B cell (primary cell): ENCODE data around the gene CEBPZOS. TPM values are rescaled to one million over a fixed set of nuclear protein-coding genes. Genes with fewer than 3 reads are reported as not detected.

ENCODE experiments used
- ATAC-seq: fragments of 200-7000 bp; cut with Tn5 transposase; one replicate; pipeline ENCODE4 v1.10.0; 2021; ENCODE audit warnings: low read depth, mild to moderate bottlenecking, moderate number of reproducible peaks, moderate library complexity
- CTCF ChIA-PET: fragments of 350-600 bp; sonication (Branson Sonifier 250); formaldehyde crosslinking; loops from one replicate; lab custom pipeline; 2021; ENCODE audit warnings: antibody characterized with exemption, inconsistent platforms; lab: Charles Lee
- POLR2A ChIA-PET: fragments of 350-600 bp; sonication (Branson Sonifier 250); formaldehyde crosslinking; loops from one replicate; lab custom pipeline; 2021; ENCODE audit warnings: antibody characterized with exemption; lab: Charles Lee
- DNase-seq: peaks from one replicate; pipeline ENCODE4 v3.0.0; 2013
- H2AFZ ChIP-seq: 2 replicates; pipeline ENCODE4 v1.6.1; 2012; ENCODE audit warnings: mild to moderate bottlenecking, low read depth, low read length; ENCODE audit not compliant: insufficient read depth, poor library complexity, severe bottlenecking
- H3K27ac ChIP-seq, 2 donors: 1 replicate in 1 of 2; 2 replicates in 1 of 2; pipeline ENCODE4 v1.5.1; 2012 to 2013; ENCODE audit warnings: low read length in 2 of 2, mild to moderate bottlenecking in 2 of 2, moderate library complexity in 1 of 2
- H3K27me3 ChIP-seq, 4 experiments: fragments of 200-600 bp in 1 of 4; sonication (generic) in 1 of 4; replicated peaks in 1 of 4; 1 replicate in 2 of 4; 2 replicates in 2 of 4; pipeline versions ENCODE4 v1.6.1 to v1.7.0; 2013 to 2016; ENCODE audit warnings: low read length in 3 of 4, mild to moderate bottlenecking in 2 of 4, mixed read lengths in 1 of 4, moderate library complexity in 1 of 4; ENCODE audit not compliant: insufficient read depth in 4 of 4, control insufficient read depth in 3 of 4; ENCODE audit errors: control extremely low read depth in 1 of 4
- H3K36me3 ChIP-seq, 2 experiments: replicated peaks in 1 of 2; 1 replicate in 1 of 2; 2 replicates in 1 of 2; pipeline versions ENCODE4 v1.6.1 to v1.7.1; 2013; ENCODE audit warnings: low read length in 1 of 2; ENCODE audit not compliant: insufficient read depth in 2 of 2, control insufficient read depth in 1 of 2; ENCODE audit errors: control extremely low read depth in 1 of 2, extremely low read depth in 1 of 2
- H3K4me1 ChIP-seq, 2 donors: fragments of 200-600 bp in 1 of 2; sonication (generic) in 1 of 2; 1 replicate in 1 of 2; 2 replicates in 1 of 2; pipeline versions ENCODE4 v1.5.1 to v1.6.1; 2013 to 2017; ENCODE audit warnings: low read length in 2 of 2; ENCODE audit not compliant: control insufficient read depth in 2 of 2, insufficient read depth in 2 of 2
- H3K4me2 ChIP-seq: replicated peaks from 2 replicates; pipeline ENCODE3; 2012; ENCODE audit warnings: mild to moderate bottlenecking, low read depth, low read length; ENCODE audit not compliant: poor library complexity, severe bottlenecking
- H3K4me3 ChIP-seq, 5 experiments: fragments of 200-600 bp in 1 of 5; sonication (generic) in 1 of 5; 1 replicate in 3 of 5; 2 replicates in 2 of 5; pipeline versions ENCODE4 v1.5.1 to v1.7.0; 2011 to 2016; ENCODE audit warnings: low read length in 4 of 5, mild to moderate bottlenecking in 4 of 5, low read depth in 2 of 5, control low read depth in 1 of 5, moderate library complexity in 1 of 5; ENCODE audit not compliant: insufficient read depth in 1 of 5; ENCODE audit errors: control extremely low read depth in 1 of 5, extremely low read depth in 1 of 5
- H3K79me2 ChIP-seq: fragments of 200-600 bp; sonication (generic); one replicate; pipeline ENCODE4 v1.6.0; 2016; ENCODE audit warnings: low read length; ENCODE audit not compliant: control insufficient read depth, insufficient read depth
- H3K9ac ChIP-seq: fragments of 200-600 bp; sonication (generic); 2 replicates; pipeline ENCODE4 v1.6.1; 2017; ENCODE audit warnings: mild to moderate bottlenecking, low read length, moderate library complexity
- H3K9me3 ChIP-seq, 3 donors: one replicate each; pipeline versions ENCODE4 v1.6.1 to v1.7.1; 2013; ENCODE audit warnings: low read length in 2 of 3; ENCODE audit not compliant: control insufficient read depth in 2 of 3, insufficient read depth in 1 of 3; ENCODE audit errors: control extremely low read depth in 1 of 3
- H4K20me1 ChIP-seq: 2 replicates; pipeline ENCODE4 v1.6.0; 2012; ENCODE audit warnings: mild to moderate bottlenecking, low read length; ENCODE audit not compliant: insufficient read depth, control insufficient read depth, poor library complexity, severe bottlenecking
- H3K27ac Mint-ChIP-seq: one replicate; pipeline ENCODE4 v1.8.0; 2021; ENCODE audit warnings: mixed read lengths
- H3K27me3 Mint-ChIP-seq: one replicate; pipeline ENCODE4 v1.8.0; 2021; ENCODE audit warnings: mixed read lengths
- H3K4me1 Mint-ChIP-seq: one replicate; pipeline ENCODE4 v1.8.0; 2021; ENCODE audit warnings: mixed read lengths
- H3K4me3 Mint-ChIP-seq: one replicate; pipeline ENCODE4 v1.8.0; 2021; ENCODE audit warnings: mixed read lengths
- H3K9me3 Mint-ChIP-seq: one replicate; pipeline ENCODE4 v1.8.0; 2022; ENCODE audit warnings: mixed read lengths; ENCODE audit not compliant: insufficient read depth
- CTCF ChIP-seq: fragments of 200-600 bp; IDR thresholded peaks from one replicate; pipeline ENCODE4 v1.8.0; 2022; ENCODE audit warnings: antibody characterized with exemption, mild to moderate bottlenecking
- EZH2 ChIP-seq: IDR thresholded peaks from 2 replicates; pipeline ENCODE4 v1.6.1; 2012; ENCODE audit warnings: borderline replicate concordance, low read depth, mild to moderate bottlenecking, moderate library complexity, low read length; ENCODE audit not compliant: insufficient read depth, poor library complexity, severe bottlenecking
- WGBS: methylation state at CpG from one replicate; pipeline ENCODE4 v1.1.5; 2013; ENCODE audit warnings: missing lambda C conversion rate; ENCODE audit not compliant: insufficient coverage; 5-methylcytosine and 5-hydroxymethylcytosine counted together
- intact Hi-C: fragments of 100-400 bp; cut with micrococcal nuclease; formaldehyde crosslinking; loops from one replicate; pipeline ENCODE4 v1.10.0; 2022
- polyA plus RNA-seq: library from polyadenylated mRNA; depleted of rRNA; stranded (reverse); fragments of >200 nt; gene quantifications from 2 replicates; pipeline ENCODE4 v1.2.3, GENCODE V29; 2012
- total RNA-seq, 2 donors: library from RNA; stranded (reverse); fragments of 120-200 nt in 1 of 2; gene quantifications; 1 replicate in 1 of 2; 2 replicates in 1 of 2; pipeline versions ENCODE4 v1.2.3 to v1.2.4, GENCODE V29; 2013 to 2022

The CEBPZOS gene
- total and polyA plus RNA-seq, 2 donors (not counting 1 experiment from before 2014, with no cell fraction given) = 17.6 to 36.7 TPM

DNA sequence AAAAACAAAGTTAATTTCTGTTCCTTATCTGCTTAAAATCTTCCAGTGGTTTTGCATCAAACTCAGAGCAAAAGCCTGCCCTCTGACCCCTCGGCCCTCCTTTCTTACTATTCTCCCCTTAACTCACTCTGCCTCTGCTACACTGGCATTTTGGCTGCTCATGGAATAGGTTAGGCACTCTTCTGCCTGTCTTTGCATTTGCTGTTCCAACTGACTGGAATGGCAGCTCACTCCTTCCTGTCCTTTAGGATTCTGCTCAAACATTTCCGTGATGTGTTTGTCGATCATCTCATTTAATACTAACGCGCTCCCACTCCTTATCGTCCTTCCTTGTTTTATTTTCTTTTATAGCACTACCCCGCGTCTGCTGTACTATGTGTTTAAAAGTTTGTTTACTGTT, 34.3 kb downstream of the CEBPZOS start:
- POLR2A ChIA-PET = no interaction called here
- Mint-ChIP-seq H3K4me1 (peaks cover 22% of the 10 kb centered on the region), H3K27ac (no peak overlapping the region), H3K9me3 (no peaks in the 10 kb centered on the region), H3K27me3 (no peaks in the 10 kb centered on the region), H3K4me3 (no peak overlapping the region)
- Histone ChIP-seq H3K9ac (peak overlapping the region; percentile 94), H3K79me2 (peaks cover 93% of the 10 kb centered on the region), H3K4me3 (peak overlapping the region; percentile 76 to 95 (median 91)), H3K4me2 (peak overlapping the region; percentile 80), H3K4me1 (peaks cover 26 to 28% of the 10 kb centered on the region in 2 donors), H3K27ac (peak overlapping the region; percentile 85 to 90), H3K9me3 (no peaks in the 10 kb centered on the region), H3K27me3 (no peaks in the 10 kb centered on the region), H4K20me1 (peaks cover 24% of the 10 kb centered on the region), H3K36me3 (peaks cover 3 to 24% of the 10 kb centered on the region in 2 experiments), H2AFZ (peak overlapping the region; percentile 86)
- intact Hi-C loops = loop anchor here (2.0 to 5.0 kb wide), 4 partner anchors 74 to 263 kb away; partner anchors contain the start of genes EIF2AK2, GPATCH11, HEATR5B and PRKD3
- ATAC-seq = no peak
- 0% methylated on average over 1 of the region's 8 CpGs for WGBS
- CTCF ChIA-PET = no interaction called here
- DNase-seq = no peak
- TF ChIP-seq CTCF (no peak), EZH2 (no peak)

DNA sequence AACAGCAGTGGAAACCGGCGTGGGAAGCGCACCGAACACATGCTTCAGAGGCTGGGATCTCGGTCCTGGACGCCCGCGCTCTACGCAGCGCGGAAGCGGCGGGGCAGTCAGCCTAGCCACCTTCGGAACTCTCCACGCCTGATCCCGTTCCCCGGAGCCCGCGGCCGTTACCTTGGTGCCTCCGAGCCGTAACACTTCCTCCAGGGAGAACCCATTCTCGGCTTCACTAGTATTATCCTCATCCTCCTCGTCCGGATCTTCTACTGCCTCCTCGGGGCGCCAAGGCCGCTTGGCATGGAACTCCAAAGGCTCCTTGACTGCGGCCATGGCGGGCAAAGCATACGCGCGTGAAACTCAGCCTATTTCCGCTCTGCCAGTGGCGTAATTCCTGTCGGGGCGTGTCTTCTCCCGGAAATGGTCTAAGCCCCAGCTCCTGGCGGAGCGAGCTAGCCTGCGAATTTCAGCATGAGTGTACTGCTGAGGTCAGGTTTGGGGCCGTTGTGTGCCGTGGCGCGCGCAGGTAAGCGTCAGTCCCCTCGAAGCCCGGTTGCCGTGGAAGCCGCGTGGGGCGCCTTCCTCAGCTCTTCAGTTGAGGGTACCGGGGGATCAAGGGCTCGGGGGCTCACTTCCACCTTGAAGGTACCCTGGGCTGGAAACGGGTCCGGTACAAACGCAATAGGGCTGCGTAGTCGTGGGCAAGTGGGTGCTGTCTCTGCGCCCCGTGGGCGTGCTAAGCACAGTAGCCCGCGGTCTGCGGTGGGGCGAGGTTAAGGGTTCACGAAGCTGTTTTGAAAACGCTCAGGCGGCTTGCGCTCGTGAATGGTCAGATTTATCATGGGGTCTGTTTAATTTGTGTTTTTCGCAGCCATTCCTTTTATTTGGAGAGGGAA, 35.2 kb downstream of the CEBPZOS start, which contains the start of the genes CEBPZ and NDUFAF7:
Gene CEBPZ, minus strand, starts transcription at position 356 of the 890 bp plus-strand sequence. Its CDS starts 29 bp downstream, at position 327.
Gene NDUFAF7, plus strand, starts transcription at position 418 of the 890 bp plus-strand sequence. Its CDS starts 48 bp downstream, at position 466.
- under 1% methylated on average over 73 of the region's 73 CpGs for WGBS
- H3K27me3 Mint-ChIP-seq = no peaks in the 10 kb centered on the region

More for the DNA sequence above, 35.2 kb downstream of the CEBPZOS start, which contains the start of the genes CEBPZ and NDUFAF7:
- peak; percentile 92 for ATAC-seq
- Histone ChIP-seq H3K4me2 (peak within 1 kb of the TSS; percentile 80), H3K36me3 (peaks cover 3 to 24% of the 10 kb centered on the region in 2 experiments), H3K27ac (peak within 1 kb of the TSS; percentile 85 to 90), H3K79me2 (peaks cover 88% of the 10 kb centered on the region), H2AFZ (peak within 1 kb of the TSS; percentile 86), H4K20me1 (peaks cover 21% of the 10 kb centered on the region), H3K27me3 (no peaks in the 10 kb centered on the region), H3K9me3 (no peaks in the 10 kb centered on the region), H3K4me1 (peaks cover 26 to 28% of the 10 kb centered on the region in 2 donors), H3K4me3 (peak within 1 kb of the TSS; percentile 76 to 95 (median 91)), H3K9ac (peak within 1 kb of the TSS; percentile 94)
- DNase-seq = peak; percentile 90
- Mint-ChIP-seq H3K4me1 (peaks cover 18% of the 10 kb centered on the region), H3K27ac (no peak within 1 kb of the TSS), H3K4me3 (no peak within 1 kb of the TSS), H3K9me3 (no peaks in the 10 kb centered on the region)
- ChIA-PET POLR2A (interaction anchor here (0.6 to 1.7 kb wide), 3 partner anchors 11 to 35 kb away, joined by 3 to 4 read pairs (median 4); no protein-coding TSS in a partner anchor), CTCF (interaction anchor here (1.1 to 1.4 kb wide), 2 partner anchors 13 to 23 kb away, joined by 3 read pairs; no protein-coding TSS in a partner anchor)
- intact Hi-C loops = loop anchor here (1.0 to 5.0 kb wide), 6 partner anchors 35 to 646 kb away; partner anchors contain the start of genes CEBPZOS, EIF2AK2, GPATCH11 and HEATR5B
- TF ChIP-seq CTCF (no peak), EZH2 (no peak)
